Naive thymus-derived CD4-positive, alpha-beta T cell (primary cell): ENCODE results near the gene ABCB7. TPM values are rescaled to one million over a fixed set of nuclear protein-coding genes. Genes with fewer than 3 reads are reported as not detected.

Source experiments
- polyA plus RNA-seq, 2 donors: library from polyadenylated mRNA; unstranded; fragments of 300-500 nt; fragmentation: Illumina TruSeq; gene quantifications; one replicate each; pipeline ENCODE4 v1.2.3, GENCODE V29; 2021
- total RNA-seq, 6 experiments: library from RNA in 5 of 6; stranded (reverse) in 5 of 6; gene quantifications; 1 replicate in 5 of 6; 2 replicates in 1 of 6; pipeline ENCODE4 v1.2.3 and lab custom pipeline; 2021 to 2026

The ABCB7 gene
- total and polyA plus RNA-seq, 7 experiments from 2014 or later = 13.0 to 33.0 (median 20.8) TPM

Other genes with a start within 250 kb of the ABCB7 start
- 1 to 10 TPM in 4 of 5 experiments, under 1 TPM in 1; 0.63 to 3.7 (median 2.0) TPM for gene NEXMIF, start 230.8 kb downstream of the ABCB7 start, total RNA-seq
- under 1 TPM; 0.82 TPM for gene NEXMIF, start 230.8 kb downstream of the ABCB7 start, polyA plus RNA-seq
- gene UPRT, start 117.8 kb upstream of the ABCB7 start, total RNA-seq = 10 to 100 TPM; 21.2 to 31.0 (median 23.8) TPM
- 10 to 100 TPM; 28.9 to 29.6 TPM for gene UPRT, start 117.8 kb upstream of the ABCB7 start, polyA plus RNA-seq